Dedifferentiated amniotic fluid mesenchymal stem cell (primary cell): ENCODE data around the gene SFSWAP.
A peak's percentile ranks its signal among the peaks of the same experiment; 100 is the strongest.
"Not testable (repeated sequence)": the region's sequence is repeated elsewhere in the genome, so short reads cannot be mapped to it uniquely, and the experiment has no call there.

Source experiments
- DNase-seq: peaks from one replicate; pipeline ENCODE4 v3.0.0-alpha.2; 2016; ENCODE audit errors: extremely low spot score

SFSWAP gene

DNA sequence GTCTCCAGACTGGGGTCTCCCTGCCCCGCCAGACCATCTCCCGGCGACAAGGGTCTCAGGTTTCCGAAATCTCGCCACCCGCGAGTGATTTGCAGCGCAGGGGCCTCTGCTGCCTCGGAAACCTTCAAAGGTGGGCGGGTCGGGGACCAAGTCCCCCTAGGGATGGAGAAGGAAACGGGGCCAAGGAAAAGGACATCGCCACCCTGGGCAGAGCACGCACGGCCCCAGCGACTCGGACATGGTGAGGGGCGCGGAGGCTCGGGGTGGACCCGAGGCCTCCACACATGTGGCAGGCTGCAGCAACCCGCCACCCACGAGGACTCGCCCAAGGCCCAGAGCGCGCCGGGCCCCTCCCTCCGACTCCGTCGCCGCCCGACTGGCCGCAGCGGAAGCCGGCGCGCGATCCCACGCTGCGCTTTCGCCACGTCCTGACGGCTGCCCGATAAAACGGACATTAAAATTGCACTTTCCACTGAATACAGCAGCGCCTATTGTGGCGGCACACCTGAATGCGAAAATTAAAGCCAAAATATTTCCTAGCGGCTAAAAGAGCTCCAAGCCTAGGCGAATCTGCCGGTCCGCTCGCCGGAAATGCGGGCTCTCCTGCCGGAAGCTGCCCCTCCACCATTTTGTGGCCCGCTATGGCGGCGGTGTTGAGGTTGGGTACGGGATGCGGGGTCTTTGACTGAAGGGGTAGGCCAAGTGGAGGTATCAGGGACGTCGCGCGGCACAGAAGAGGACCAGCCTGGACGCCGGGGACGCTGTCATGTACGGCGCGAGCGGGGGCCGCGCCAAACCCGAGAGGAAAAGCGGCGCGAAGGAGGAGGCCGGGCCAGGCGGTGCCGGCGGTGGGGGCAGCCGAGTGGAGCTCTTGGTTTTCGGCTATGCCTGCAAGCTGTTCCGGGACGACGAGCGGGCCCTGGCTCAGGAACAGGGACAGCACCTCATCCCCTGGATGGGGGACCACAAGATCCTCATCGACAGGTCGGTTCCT lies at the start of gene SFSWAP:
SFSWAP (plus strand) TSS at position 627 of the 994 bp plus-strand sequence; CDS start at position 767, 140 bp downstream.
- DNase-seq: peak; percentile 46

GRCh38 chr12:131661170-131661985 lies 49.5 kb upstream of the SFSWAP start:
- DNase-seq: not testable (repeated sequence)

DNA sequence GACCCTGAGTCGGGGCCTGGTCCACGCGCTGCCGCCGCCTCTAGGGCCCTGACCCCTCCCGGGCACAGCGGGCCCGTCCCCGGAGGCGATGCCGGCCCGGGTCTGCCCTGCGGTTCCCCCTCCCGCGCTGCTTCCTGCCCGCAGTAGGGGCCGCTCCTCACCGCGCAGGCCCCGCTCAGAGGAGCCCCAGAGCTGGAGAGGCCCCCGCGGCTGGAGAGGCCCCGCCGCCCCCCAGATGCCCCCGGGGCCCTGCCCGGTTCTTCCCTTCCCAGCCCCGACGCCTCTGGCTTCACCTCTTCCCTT lies 49.0 kb upstream of the SFSWAP start:
- not testable (repeated sequence) for DNase-seq

DNA sequence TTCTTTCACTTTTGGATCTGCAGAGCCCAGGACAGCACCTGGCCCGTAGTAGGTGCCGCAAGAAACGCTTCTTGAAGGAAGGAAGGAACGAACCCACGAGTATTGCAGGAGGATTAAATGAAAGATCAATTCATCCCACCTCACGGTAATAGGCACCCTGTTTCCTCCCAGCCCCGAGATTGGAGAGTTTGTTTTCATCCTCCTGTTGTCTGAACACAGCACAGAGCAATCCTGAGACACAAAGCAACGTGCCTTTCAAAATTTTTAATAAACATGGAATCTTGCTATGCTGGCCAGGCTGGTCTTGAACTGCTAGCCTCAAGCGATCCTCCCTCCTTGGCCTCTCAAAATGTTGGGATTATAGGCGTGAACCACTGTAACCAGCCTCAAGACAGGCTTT lies 48.5 kb upstream of the SFSWAP start:
- DNase-seq: not testable (repeated sequence)

DNA sequence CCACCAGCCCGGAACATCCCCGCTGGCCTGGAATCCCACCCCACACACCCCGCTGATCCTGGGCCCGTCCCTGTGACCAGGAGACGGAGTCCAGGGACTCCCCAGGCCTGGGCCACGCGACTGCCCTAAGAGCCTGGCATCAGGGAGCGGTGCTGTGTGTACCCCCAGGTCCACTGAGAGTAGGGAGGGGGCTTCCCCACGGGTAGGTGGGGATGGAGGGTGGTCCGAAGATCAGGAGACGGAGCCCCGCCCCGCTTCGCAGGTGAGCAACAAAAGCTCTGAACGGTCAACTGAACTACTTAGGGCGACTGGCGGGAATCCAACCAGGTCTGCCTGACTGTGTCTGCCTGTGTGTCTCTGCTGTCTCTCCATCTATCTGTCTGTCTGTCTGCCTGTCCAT lies 45.2 kb upstream of the SFSWAP start:
- DNase-seq: not testable (repeated sequence)

DNA sequence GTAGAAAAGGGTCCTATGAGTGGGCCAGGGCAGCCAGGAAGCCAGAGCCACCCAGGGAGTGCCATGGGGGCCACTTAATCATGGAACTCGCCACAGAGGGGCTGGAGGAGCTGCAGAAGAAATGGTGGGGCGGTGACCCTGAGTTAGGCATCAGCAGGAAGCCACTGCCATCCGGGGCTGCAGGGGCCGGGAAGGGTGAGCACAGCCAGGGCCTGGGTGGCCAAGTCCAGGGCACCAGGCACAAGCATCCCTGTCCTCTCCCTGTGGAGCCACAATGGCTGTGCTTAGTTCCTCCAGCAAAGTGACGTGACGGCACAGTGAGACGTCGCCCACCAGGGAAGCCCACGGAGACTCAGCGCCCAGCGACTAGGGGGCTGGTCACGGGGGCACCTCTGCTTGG lies 44.4 kb upstream of the SFSWAP start:
- DNase-seq: not testable (repeated sequence)

DNA sequence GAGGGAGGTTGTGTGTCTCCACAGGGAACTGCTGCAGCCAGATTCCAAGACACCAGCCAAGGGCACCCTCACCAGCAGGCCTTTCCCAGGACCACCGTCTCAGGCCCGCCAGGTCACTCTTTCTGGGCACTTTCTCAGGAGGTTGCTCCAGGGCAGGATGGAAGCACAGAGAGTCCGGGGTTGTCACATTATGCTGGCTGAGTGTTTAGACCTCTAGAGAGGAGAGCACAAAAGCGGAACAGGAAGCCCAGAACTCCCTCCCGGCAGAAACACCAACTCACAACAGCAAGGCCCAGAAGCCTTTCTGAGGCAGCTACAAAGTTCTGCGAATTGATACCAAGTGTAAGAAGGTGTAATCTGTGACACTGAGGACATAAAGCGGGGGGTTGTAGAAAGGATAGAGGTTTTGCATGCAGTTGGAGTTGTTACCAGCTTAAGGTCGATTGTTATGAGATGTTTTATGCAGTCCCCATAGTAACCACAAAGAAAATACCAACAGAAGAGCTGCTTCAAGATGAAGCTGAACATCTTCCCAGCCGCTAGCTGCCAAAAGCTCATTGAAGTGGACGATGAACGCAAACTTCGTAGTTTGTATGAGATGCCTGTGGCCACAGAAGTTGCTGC lies 43.8 kb upstream of the SFSWAP start:
- DNase-seq: not testable (repeated sequence)

DNA sequence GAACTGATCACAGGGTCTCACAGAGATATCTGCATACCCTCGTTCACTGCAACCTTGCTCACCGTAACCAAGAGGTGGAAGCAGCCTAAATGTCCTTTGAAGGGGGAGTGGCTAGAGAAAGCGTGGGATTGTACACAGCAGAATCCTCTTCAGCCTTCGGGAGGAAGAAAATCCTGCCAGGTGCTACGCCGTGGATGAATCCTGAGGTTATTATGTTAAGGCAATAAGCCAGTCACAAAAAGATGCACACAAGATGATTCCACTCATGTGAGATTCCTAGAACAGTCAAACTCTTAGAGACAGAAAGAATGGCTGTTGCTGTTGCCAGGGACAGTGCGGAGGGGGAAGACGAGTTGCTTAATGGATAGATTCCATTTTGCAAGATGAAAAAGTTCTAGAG lies 39.6 kb upstream of the SFSWAP start:
- no peak for DNase-seq

DNA sequence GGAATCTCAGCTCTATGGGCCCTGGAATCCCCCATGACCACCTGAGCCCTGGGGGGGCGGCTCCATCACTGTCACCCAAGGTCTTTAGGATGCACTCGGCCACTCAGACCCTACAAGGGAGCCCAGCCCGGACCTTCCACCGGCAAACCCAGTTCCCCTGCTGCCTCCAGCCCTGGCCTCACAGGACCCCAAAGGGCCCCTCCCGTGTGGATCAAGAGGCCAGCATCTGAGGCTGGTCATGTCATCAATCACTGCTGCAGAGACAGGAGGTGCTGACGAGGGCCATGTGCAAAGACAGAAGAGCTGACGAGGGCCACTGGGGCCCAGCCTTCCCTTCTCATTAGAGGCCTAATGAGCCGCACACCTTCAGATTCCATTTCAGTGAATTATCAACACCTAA lies 39.0 kb upstream of the SFSWAP start:
- no peak for DNase-seq

GRCh38 chr12:131672311-131672940 lies 38.5 kb upstream of the SFSWAP start:
- no peak for DNase-seq

DNA sequence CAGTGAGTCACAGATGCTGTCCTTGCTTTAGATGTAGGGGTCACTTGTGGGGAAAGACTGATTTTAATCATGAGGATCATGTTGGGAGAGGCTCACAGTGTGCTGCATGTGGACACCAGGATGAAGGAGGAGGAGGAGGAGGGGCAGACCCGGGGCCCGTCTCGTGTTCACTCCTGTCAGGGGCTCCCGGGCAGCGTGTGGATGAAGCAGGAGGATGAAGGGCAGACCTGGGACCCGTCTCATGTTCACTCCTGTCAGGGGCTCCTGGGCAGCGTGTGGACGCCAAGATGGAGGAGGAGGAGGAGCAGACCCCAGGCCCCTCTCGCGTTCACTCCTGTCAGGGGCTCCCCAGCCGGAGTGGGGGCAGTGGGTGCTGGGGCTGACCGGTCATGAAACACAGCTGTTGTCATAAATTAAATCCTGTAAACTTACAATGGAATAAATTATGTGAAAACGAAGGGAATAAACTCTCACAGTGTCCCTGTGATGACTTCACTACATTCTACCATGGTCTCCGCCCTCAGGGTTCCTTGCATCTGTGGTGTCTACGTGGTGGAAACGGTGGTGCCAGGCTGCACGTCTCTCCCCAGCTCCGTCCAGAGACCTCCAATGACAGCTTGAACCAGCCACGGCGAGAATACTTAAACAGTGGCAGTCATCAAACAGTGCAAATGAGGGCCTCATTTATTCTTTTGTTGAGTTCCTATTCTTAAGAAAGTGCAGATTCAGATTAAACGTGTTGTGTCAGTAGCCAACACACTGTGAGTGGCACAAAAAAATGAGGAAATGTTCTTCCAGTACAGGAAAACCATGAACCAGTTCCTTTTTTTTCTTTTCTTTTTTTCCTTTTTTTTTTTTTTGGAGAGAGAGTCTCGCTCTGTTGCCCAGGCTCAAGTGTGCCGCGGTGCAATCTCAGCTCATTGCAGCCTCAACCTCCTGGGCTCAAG lies 37.7 kb upstream of the SFSWAP start:
- no peak for DNase-seq

- DNase-seq: no peak
Observed at GRCh38 chr12:131673888-131674257, 37.0 kb upstream of the SFSWAP start.

- DNase-seq: no peak
Observed at GRCh38 chr12:131674373-131674772, 36.5 kb upstream of the SFSWAP start.

GRCh38 chr12:131675126-131676080 lies 35.5 kb upstream of the SFSWAP start:
- DNase-seq: no peak

- DNase-seq: no peak
Observed at GRCh38 chr12:131676544-131676943, 34.3 kb upstream of the SFSWAP start.

DNA sequence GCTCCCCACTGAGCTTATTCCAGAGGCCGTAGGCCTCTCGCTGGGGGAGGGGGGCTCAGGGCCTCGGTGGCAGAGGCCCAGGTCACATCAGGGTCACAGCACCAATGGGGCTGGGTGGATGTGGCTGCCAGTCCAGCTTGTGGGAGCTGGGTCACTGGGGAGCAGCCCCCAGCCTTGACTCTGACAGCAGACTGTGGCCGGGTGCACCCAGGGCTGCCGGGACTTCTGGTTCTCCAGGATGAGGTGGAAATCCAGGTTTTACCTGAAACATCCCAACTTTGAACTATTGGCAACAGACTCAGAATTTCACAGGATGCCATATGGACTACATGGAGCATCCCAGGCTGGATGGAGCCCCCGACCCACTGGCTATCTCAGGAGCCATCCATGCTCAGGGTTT lies 33.8 kb upstream of the SFSWAP start:
- not testable (repeated sequence) for DNase-seq

- DNase-seq: no peak
Observed at GRCh38 chr12:131677699-131678098, 33.2 kb upstream of the SFSWAP start.

DNA sequence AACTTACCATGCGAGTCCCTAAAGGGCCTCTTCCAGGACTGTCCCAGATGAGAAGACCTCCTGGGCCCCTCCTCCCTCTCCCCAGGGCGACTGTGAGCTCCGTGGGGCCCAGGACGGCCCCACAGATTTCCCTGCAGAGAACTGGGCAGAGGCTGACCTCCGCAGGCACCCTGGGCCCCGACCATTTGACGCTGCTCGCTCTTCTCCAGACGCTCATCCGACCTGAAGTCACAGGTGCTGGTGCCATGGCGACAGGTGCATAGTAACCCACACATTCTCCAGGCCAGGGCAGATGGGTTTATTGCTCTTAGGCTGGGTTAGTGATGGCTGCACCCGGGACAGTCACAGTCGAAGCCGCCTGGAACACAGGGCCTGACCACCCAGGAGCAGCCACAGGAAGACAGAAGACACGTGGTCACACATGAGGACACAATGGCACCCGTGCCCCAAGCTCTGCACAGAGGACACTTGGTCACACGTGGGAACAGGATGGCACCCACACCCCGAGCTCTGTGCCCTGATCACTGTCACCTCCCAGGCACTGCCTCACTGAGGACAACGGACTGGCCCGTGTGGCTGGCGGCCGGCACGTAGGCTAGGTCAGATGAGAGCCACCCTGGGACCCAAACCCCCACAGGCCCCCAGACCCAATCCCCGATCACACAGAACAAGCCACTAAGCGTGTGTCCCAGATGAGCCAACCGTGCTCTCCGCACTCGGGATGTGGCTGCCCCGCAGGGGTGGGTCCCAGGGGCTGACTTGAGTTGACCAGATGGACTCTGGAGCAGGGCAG lies 32.3 kb upstream of the SFSWAP start:
- not testable (repeated sequence) for DNase-seq

GRCh38 chr12:131679186-131679585 lies 31.7 kb upstream of the SFSWAP start:
- DNase-seq: not testable (repeated sequence)
